Femur (tissue), 1 donor: ENCODE data around the gene ZBED5.
A peak's percentile ranks its signal among the peaks of the same experiment; 100 is the strongest.

Experiments
- DNase-seq: peaks from one replicate; pipeline ENCODE4 v3.0.0-alpha.2; 2017

Gene ZBED5

GRCh38 chr11:10878408-10879214 is 20.8 kb upstream of the ZBED5 start:
- DNase-seq, result no peak

GRCh38 chr11:10876158-10876557 is 18.3 kb upstream of the ZBED5 start:
- DNase-seq, result no peak

GRCh38 chr11:10875430-10876021 is 17.7 kb upstream of the ZBED5 start:
- DNase-seq, result no peak

GRCh38 chr11:10872097-10872496 is 14.2 kb upstream of the ZBED5 start:
- no peak for DNase-seq

- DNase-seq, result no peak
Measured at GRCh38 chr11:10868352-10868751, 10.5 kb upstream of the ZBED5 start.

- no peak for DNase-seq
Measured at GRCh38 chr11:10866893-10867331, 9.1 kb upstream of the ZBED5 start.

- DNase-seq, result no peak
Measured at GRCh38 chr11:10865837-10866270, 8.0 kb upstream of the ZBED5 start.

- no peak for DNase-seq
Measured at GRCh38 chr11:10864688-10865087, 6.8 kb upstream of the ZBED5 start.

GRCh38 chr11:10862446-10862845 is 4.6 kb upstream of the ZBED5 start:
- no peak for DNase-seq

GRCh38 chr11:10861799-10862198 is 3.9 kb upstream of the ZBED5 start:
- no peak for DNase-seq

- no peak for DNase-seq
Measured at GRCh38 chr11:10861047-10861446, 3.2 kb upstream of the ZBED5 start.

- peak; percentile 86 for DNase-seq
Measured at GRCh38 chr11:10858439-10859325, 829 bp upstream of the ZBED5 start.

GRCh38 chr11:10857459-10857708 is 469 bp downstream of the ZBED5 start:
- DNase-seq, result no peak

- no peak for DNase-seq
Measured at GRCh38 chr11:10856689-10857458, 979 bp downstream of the ZBED5 start.

- DNase-seq, result no peak
Measured at GRCh38 chr11:10855295-10855694, 2.6 kb downstream of the ZBED5 start.

- DNase-seq, result no peak
Measured at GRCh38 chr11:10847960-10848860, 9.6 kb downstream of the ZBED5 start.

- DNase-seq, result no peak
Measured at GRCh38 chr11:10846660-10847059, 11.2 kb downstream of the ZBED5 start.

GRCh38 chr11:10845589-10845988 is 12.3 kb downstream of the ZBED5 start:
- DNase-seq, result no peak

- DNase-seq, result no peak
Measured at GRCh38 chr11:10844796-10845195, 13.1 kb downstream of the ZBED5 start.

- DNase-seq, result no peak
Measured at GRCh38 chr11:10844356-10844755, 13.5 kb downstream of the ZBED5 start.

GRCh38 chr11:10838881-10839280 is 19.0 kb downstream of the ZBED5 start:
- no peak for DNase-seq

- DNase-seq, result no peak
Measured at GRCh38 chr11:10838083-10838482, 19.8 kb downstream of the ZBED5 start.
